Choroid plexus epithelial cell (primary cell): Measurements from ENCODE around the gene FRMD6.
A peak's percentile ranks its signal among the peaks of the same experiment; 100 is the strongest.

Source experiments
- DNase-seq: peaks from one replicate; pipeline ENCODE4 v3.0.0-alpha.2; 2010; ENCODE audit warnings: low read depth
- H3K4me3 ChIP-seq: 2 replicates; pipeline ENCODE4 v1.5.1; 2011; ENCODE audit warnings: low read depth, mild to moderate bottlenecking, control low read depth, low read length, moderate library complexity
- CTCF ChIP-seq: conservative IDR thresholded peaks from 2 replicates; pipeline ENCODE4 v1.5.1; 2011; ENCODE audit warnings: low read depth, mild to moderate bottlenecking, control low read depth, inconsistent platforms, low read length, moderate library complexity

The FRMD6 gene

GRCh38 chr14:51661504-51661903, 9.8 kb downstream of the FRMD6 start:
- DNase-seq = no peak
- H3K4me3 ChIP-seq = no peak overlapping the region
- TF ChIP-seq CTCF = no peak

- no peak overlapping the region for H3K4me3 ChIP-seq
- TF ChIP-seq CTCF = no peak
- DNase-seq = no peak
Observed at GRCh38 chr14:51663783-51664326, 12.1 kb downstream of the FRMD6 start.

GRCh38 chr14:51666070-51666469, 14.4 kb downstream of the FRMD6 start:
- TF ChIP-seq CTCF = no peak
- DNase-seq = no peak
- no peak overlapping the region for H3K4me3 ChIP-seq

GRCh38 chr14:51666826-51667225, 15.1 kb downstream of the FRMD6 start:
- no peak overlapping the region for H3K4me3 ChIP-seq
- TF ChIP-seq CTCF = no peak
- DNase-seq = no peak

GRCh38 chr14:51668870-51669269, 17.2 kb downstream of the FRMD6 start:
- TF ChIP-seq CTCF = no peak
- H3K4me3 ChIP-seq = no peak overlapping the region
- DNase-seq = peak; percentile 56

GRCh38 chr14:51674294-51675002, 22.7 kb downstream of the FRMD6 start:
- TF ChIP-seq CTCF = no peak
- DNase-seq = peak; percentile 90
- no peak overlapping the region for H3K4me3 ChIP-seq

- H3K4me3 ChIP-seq = no peak overlapping the region
- peak; percentile 47 for DNase-seq
- no peak for TF ChIP-seq CTCF
Observed at GRCh38 chr14:51676549-51676948, 24.8 kb downstream of the FRMD6 start.
